ENCODE results near the gene ADGRV1.

ADGRV1 gene

GRCh38 chr5:90890180-90890579 is 331.6 kb downstream of the ADGRV1 start:
- in situ Hi-C loops (cut with MboI; ENCODE audit: low pct_unique_long_range_greater_than_20kb, low sequenced_read_pairs, unreplicated experiment), result no loop called here
- no peak for TF ChIP-seq CTCF (IDR thresholded peaks at IDR 0.05; ENCODE audit: extremely low read depth, insufficient read depth, missing control alignments)
- DNase-seq (ENCODE audit: low spot score), result no peak

GRCh38 chr5:90894866-90895420 is 336.3 kb downstream of the ADGRV1 start:
- no peak for TF ChIP-seq CTCF (IDR thresholded peaks at IDR 0.05; ENCODE audit: extremely low read depth, insufficient read depth, missing control alignments)
- no peak for DNase-seq (ENCODE audit: low spot score)
- in situ Hi-C loops (cut with MboI; ENCODE audit: low pct_unique_long_range_greater_than_20kb, low sequenced_read_pairs, unreplicated experiment), result no loop called here

GRCh38 chr5:90897618-90898017 is 339.0 kb downstream of the ADGRV1 start:
- no peak for DNase-seq (ENCODE audit: low spot score)
- TF ChIP-seq CTCF (IDR thresholded peaks at IDR 0.05; ENCODE audit: extremely low read depth, insufficient read depth, missing control alignments), result no peak
- in situ Hi-C loops (cut with MboI; ENCODE audit: low pct_unique_long_range_greater_than_20kb, low sequenced_read_pairs, unreplicated experiment), result no loop called here

- no peak for TF ChIP-seq CTCF (IDR thresholded peaks at IDR 0.05; ENCODE audit: extremely low read depth, insufficient read depth, missing control alignments)
- in situ Hi-C loops (cut with MboI; ENCODE audit: low pct_unique_long_range_greater_than_20kb, low sequenced_read_pairs, unreplicated experiment), result no loop called here
- no peak for DNase-seq (ENCODE audit: low spot score)
Observed at GRCh38 chr5:90898326-90899013, 339.9 kb downstream of the ADGRV1 start.

GRCh38 chr5:90899014-90899604 is 340.5 kb downstream of the ADGRV1 start:
- no peak for DNase-seq (ENCODE audit: low spot score)
- TF ChIP-seq CTCF (IDR thresholded peaks at IDR 0.05; ENCODE audit: extremely low read depth, insufficient read depth, missing control alignments), result no peak
- in situ Hi-C loops (cut with MboI; ENCODE audit: low pct_unique_long_range_greater_than_20kb, low sequenced_read_pairs, unreplicated experiment), result no loop called here

GRCh38 chr5:90901261-90901660 is 342.7 kb downstream of the ADGRV1 start:
- DNase-seq (ENCODE audit: low spot score), result no peak
- no peak for TF ChIP-seq CTCF (IDR thresholded peaks at IDR 0.05; ENCODE audit: extremely low read depth, insufficient read depth, missing control alignments)
- in situ Hi-C loops (cut with MboI; ENCODE audit: low pct_unique_long_range_greater_than_20kb, low sequenced_read_pairs, unreplicated experiment), result no loop called here
